HG02588 (cell line): Measurements from ENCODE around the gene TJAP1.
"Not testable (repeated sequence)": the region's sequence is repeated elsewhere in the genome, so short reads cannot be mapped to it uniquely, and the experiment has no call there.

ENCODE experiments used
- ATAC-seq: cut with Tn5 transposase; IDR thresholded peaks from one replicate; pipeline ENCODE4 v1.9.1; 2021; ENCODE audit warnings: mild to moderate bottlenecking, moderate library complexity; ENCODE audit not compliant: unreplicated experiment

TJAP1 gene

DNA sequence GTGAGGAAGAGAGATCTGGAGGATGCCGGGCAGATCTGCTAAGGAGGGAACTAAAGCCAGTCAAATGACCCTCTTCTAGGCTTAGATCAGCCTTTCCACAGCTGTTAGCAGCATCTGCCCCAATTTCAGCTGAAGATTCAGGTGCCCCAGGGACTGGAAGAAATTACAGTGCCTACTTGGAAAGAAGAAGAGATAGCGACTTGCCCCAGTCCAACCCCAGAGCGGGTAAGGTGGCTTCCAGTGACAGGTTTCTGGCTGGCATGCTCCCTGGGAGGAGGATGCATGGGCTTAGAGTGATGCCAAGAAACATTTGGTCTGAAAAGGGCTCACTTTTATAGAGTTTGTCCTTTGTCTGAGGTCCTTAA lies 620 bp downstream of the TJAP1 start:
- no peak for ATAC-seq

DNA sequence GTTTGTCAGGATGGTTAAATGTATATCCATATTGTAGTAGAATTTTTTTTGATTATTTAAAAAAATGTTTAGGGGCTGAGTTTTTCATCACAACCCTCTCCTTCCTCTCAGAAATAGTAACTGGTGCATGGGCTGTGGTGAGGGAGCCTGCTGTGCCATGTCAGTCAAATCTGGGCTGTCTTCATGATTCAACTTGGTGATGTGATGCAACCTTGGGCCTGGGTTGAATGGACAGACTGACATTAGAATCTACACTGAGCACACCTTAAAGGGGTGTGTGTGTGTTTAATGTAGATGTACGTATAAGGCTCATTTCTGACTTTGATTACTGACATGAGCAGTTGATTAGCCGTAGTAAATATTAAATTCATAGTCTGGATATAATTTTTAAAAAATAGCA lies 3.7 kb downstream of the TJAP1 start:
- no peak for ATAC-seq

GRCh38 chr6:43481591-43482236 lies 4.3 kb downstream of the TJAP1 start:
- ATAC-seq, result no peak

DNA sequence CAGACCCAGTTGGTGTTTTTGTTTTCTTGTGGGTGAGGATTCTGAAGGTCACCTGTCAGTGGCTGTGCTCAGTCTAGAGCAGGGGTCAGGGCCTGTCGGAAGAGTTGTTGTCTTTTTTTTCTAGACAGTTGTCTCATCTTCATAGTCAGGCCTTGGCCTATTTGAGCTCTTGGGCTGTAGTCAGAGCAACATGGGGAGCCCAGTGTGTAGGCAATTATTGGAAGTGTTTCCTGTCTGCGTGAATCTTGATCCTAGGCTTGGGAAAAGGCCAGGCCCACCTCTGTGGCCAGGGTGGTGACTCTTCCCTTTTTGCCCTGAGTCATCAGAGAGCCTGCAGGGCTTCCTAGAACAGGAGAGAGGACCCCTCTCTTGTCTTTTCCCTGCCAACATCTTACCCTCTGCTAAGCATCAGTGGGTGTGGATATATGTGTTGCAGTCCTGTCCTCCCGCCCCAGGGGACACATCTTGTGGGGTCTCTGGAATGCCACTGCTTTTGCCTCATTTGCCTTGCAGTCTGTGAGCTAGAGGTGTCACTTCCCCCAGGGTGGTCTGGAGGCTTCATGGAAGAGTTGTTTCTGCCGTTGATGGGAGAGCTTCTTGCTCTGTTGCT lies 11.4 kb downstream of the TJAP1 start:
- no peak for ATAC-seq

DNA sequence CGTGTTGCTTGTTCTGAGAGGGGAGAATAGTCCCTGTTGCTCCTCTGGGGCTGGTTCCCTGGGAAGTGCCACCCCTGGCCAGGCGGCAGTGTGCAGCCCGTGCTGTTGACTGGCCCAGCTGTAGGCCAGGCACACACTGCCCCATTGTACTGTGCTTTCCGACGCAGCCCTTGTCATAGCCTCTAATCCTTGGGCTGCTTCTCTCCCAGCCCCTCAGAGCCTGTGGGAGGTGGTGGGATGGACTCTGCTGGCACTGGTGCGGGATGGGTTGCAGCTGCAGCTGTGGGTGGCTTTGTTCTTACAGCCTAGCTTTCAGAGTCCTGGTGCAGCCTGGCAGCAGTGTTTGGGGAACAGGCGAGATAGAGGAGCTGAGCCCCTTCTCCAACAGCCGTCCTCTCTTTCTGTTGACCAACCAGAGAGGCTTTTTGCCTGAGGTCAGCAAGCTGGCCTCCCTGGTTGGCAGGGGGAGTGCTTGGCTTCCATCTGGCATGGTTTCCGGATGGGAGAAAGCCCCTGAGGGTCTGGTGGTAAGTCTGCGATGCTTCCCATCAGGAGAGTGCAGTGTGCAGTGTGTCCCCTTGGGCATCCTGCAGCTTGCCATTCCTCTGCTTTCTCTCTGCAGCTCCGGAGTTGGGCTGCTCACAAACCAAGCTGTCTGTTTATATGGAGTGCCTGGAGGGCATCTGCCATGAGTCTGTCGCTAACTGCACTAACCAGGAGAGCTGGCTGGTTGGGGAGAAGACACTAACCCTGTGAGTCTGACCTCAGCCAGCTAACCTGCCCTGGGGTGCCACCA lies 12.1 kb downstream of the TJAP1 start:
- no peak for ATAC-seq

DNA sequence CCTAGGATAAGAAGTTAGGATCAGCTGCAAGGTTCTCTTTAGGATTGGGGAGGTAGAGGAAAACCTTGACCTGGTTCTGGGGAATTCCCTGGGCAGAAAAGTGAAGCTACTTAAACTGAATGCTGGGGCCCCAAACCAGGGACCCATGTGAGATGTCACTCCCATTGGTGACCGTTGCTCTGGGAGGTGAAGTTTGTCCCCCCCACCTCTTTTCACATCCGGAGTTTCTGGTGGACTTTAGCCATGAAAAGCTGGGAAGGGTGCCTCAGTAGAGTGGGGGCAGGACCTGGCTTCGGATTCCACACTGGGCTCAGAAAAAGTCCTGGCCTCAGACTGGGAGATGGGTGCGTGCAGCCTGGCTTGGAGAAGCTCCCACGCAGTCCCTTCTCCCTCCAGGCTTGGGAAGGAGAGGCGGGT lies 13.2 kb downstream of the TJAP1 start:
- ATAC-seq, result no peak

GRCh38 chr6:43491750-43492661 lies 14.6 kb downstream of the TJAP1 start:
- no peak for ATAC-seq

DNA sequence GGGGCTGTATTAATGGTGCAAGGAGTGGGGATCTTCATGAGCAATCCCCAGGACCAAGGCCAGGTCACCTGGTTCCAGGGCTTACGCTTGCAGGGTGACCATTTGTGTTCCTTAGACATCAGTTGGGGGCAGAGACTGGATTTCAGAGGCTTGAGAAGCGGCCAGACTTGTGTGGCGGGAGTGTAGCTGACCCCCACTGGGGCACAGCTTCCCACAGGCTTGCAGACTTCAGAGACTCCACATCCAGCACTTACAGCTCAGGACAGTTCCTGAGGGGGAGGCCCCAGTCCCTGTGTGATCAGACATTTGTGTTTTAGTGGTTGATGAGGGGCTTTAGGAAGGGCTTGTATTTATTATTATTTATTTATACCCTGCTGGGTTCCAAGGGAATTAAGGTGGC lies 15.3 kb downstream of the TJAP1 start:
- no peak for ATAC-seq

- no peak for ATAC-seq
These were observed 15.9 kb downstream of the TJAP1 start for GRCh38 chr6:43493230-43493629.

GRCh38 chr6:43493833-43494232 lies 16.5 kb downstream of the TJAP1 start:
- no peak for ATAC-seq

- no peak for ATAC-seq
These were observed 17.0 kb downstream of the TJAP1 start for GRCh38 chr6:43494321-43494720.

GRCh38 chr6:43494766-43495165 lies 17.4 kb downstream of the TJAP1 start:
- ATAC-seq, result no peak

DNA sequence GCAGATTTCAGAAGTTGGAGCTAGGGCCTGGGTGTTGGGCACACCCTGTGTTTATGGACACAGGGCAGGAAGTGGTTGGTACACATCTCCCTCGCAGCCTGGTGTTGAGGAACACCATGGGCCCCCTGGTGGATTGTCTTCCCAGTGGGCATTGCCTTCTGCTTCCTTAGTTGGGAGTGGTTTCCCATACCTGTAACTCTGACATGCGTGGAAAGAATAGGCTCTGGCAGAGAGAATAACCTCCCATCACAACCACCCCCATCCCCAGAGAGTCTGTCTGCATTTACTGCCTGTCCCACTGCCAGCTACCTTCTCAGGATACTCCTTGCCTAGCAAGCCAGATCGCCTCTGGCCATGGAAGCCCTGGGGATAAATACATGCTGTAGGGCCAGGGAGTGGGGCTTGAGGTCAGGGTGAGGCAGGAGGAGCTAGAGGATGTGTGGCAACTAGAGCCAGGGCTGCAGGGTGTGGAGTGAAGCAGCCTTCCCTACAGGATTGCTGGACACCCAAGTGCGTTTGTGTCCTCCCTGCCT lies 18.1 kb downstream of the TJAP1 start:
- no peak for ATAC-seq

GRCh38 chr6:43496370-43497128 lies 19.2 kb downstream of the TJAP1 start:
- no peak for ATAC-seq

GRCh38 chr6:43497129-43497396 lies 19.7 kb downstream of the TJAP1 start:
- ATAC-seq, result no peak

GRCh38 chr6:43497689-43498088 lies 20.3 kb downstream of the TJAP1 start:
- no peak for ATAC-seq

- not testable (repeated sequence) for ATAC-seq
These were observed 20.9 kb downstream of the TJAP1 start for GRCh38 chr6:43498291-43498690.

- no peak for ATAC-seq
These were observed 21.9 kb downstream of the TJAP1 start for GRCh38 chr6:43499028-43499815.

DNA sequence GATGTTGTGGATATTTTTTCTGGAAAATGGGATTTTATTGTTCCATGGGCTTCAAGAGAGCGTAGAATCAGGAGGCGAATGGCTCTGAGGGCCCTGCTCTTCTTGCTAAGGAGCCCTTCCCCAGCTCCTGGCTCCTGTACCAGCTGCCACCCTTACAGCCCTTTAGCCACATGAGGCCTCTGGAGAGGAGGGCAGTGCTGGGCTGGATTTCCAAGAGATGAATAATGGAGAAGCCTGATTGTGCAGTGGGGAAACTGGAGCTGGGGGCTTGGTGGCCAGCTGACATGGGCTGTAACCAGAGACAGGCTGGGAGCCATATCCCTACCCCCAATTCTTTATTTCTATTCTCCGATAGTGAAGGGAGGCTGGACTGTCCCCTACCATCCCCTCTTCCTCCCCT lies 23.6 kb downstream of the TJAP1 start:
- ATAC-seq, result no peak

DNA sequence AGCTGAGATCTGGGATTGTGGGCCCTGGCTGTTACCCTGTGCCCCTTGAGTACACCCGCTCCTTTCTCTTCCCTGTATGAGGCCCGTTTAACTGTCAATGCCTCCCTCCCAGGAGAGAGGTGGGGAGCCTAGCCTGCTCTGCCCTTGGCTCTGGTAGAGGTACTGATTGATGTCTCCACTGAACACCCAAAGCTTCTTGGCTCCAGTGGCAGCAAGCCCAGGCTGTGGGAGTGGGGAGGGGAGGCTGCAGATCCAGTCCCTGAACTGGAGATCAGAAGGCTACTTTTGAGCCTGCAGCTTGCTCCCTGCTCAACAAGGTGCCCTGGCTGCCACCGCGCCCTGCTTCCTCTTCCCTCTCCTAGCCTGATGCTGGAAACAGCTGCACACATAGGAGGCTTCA lies 25.3 kb downstream of the TJAP1 start:
- no peak for ATAC-seq
